B cell (primary cell): Measurements from ENCODE around the gene ELANE. TPM values are rescaled to one million over a fixed set of nuclear protein-coding genes. Genes with fewer than 3 reads are reported as not detected.
"Not testable (repeated sequence)": the region's sequence is repeated elsewhere in the genome, so short reads cannot be mapped to it uniquely, and the experiment has no call there.

ENCODE experiments used
- ATAC-seq: fragments of 200-7000 bp; cut with Tn5 transposase; one replicate; pipeline ENCODE4 v1.10.0; 2021; ENCODE audit warnings: low read depth, mild to moderate bottlenecking, moderate number of reproducible peaks, moderate library complexity
- CTCF ChIA-PET: fragments of 350-600 bp; sonication (Branson Sonifier 250); formaldehyde crosslinking; loops from one replicate; lab custom pipeline; 2021; ENCODE audit warnings: antibody characterized with exemption, inconsistent platforms; lab: Charles Lee
- POLR2A ChIA-PET: fragments of 350-600 bp; sonication (Branson Sonifier 250); formaldehyde crosslinking; loops from one replicate; lab custom pipeline; 2021; ENCODE audit warnings: antibody characterized with exemption; lab: Charles Lee
- DNase-seq: peaks from one replicate; pipeline ENCODE4 v3.0.0; 2013
- H2AFZ ChIP-seq: 2 replicates; pipeline ENCODE4 v1.6.1; 2012; ENCODE audit warnings: mild to moderate bottlenecking, low read depth, low read length; ENCODE audit not compliant: insufficient read depth, poor library complexity, severe bottlenecking
- H3K27ac ChIP-seq, 2 donors: 1 replicate in 1 of 2; 2 replicates in 1 of 2; pipeline ENCODE4 v1.5.1; 2012 to 2013; ENCODE audit warnings: low read length in 2 of 2, mild to moderate bottlenecking in 2 of 2, moderate library complexity in 1 of 2
- H3K27me3 ChIP-seq, 4 experiments: fragments of 200-600 bp in 1 of 4; sonication (generic) in 1 of 4; replicated peaks in 1 of 4; 1 replicate in 2 of 4; 2 replicates in 2 of 4; pipeline versions ENCODE4 v1.6.1 to v1.7.0; 2013 to 2016; ENCODE audit warnings: low read length in 3 of 4, mild to moderate bottlenecking in 2 of 4, mixed read lengths in 1 of 4, moderate library complexity in 1 of 4; ENCODE audit not compliant: insufficient read depth in 4 of 4, control insufficient read depth in 3 of 4; ENCODE audit errors: control extremely low read depth in 1 of 4
- H3K36me3 ChIP-seq, 2 experiments: replicated peaks in 1 of 2; 1 replicate in 1 of 2; 2 replicates in 1 of 2; pipeline versions ENCODE4 v1.6.1 to v1.7.1; 2013; ENCODE audit warnings: low read length in 1 of 2; ENCODE audit not compliant: insufficient read depth in 2 of 2, control insufficient read depth in 1 of 2; ENCODE audit errors: control extremely low read depth in 1 of 2, extremely low read depth in 1 of 2
- H3K4me1 ChIP-seq, 2 donors: fragments of 200-600 bp in 1 of 2; sonication (generic) in 1 of 2; 1 replicate in 1 of 2; 2 replicates in 1 of 2; pipeline versions ENCODE4 v1.5.1 to v1.6.1; 2013 to 2017; ENCODE audit warnings: low read length in 2 of 2; ENCODE audit not compliant: control insufficient read depth in 2 of 2, insufficient read depth in 2 of 2
- H3K4me2 ChIP-seq: replicated peaks from 2 replicates; pipeline ENCODE3; 2012; ENCODE audit warnings: mild to moderate bottlenecking, low read depth, low read length; ENCODE audit not compliant: poor library complexity, severe bottlenecking
- H3K4me3 ChIP-seq, 5 experiments: fragments of 200-600 bp in 1 of 5; sonication (generic) in 1 of 5; 1 replicate in 3 of 5; 2 replicates in 2 of 5; pipeline versions ENCODE4 v1.5.1 to v1.7.0; 2011 to 2016; ENCODE audit warnings: low read length in 4 of 5, mild to moderate bottlenecking in 4 of 5, low read depth in 2 of 5, control low read depth in 1 of 5, moderate library complexity in 1 of 5; ENCODE audit not compliant: insufficient read depth in 1 of 5; ENCODE audit errors: control extremely low read depth in 1 of 5, extremely low read depth in 1 of 5
- H3K79me2 ChIP-seq: fragments of 200-600 bp; sonication (generic); one replicate; pipeline ENCODE4 v1.6.0; 2016; ENCODE audit warnings: low read length; ENCODE audit not compliant: control insufficient read depth, insufficient read depth
- H3K9ac ChIP-seq: fragments of 200-600 bp; sonication (generic); 2 replicates; pipeline ENCODE4 v1.6.1; 2017; ENCODE audit warnings: mild to moderate bottlenecking, low read length, moderate library complexity
- H3K9me3 ChIP-seq, 3 donors: one replicate each; pipeline versions ENCODE4 v1.6.1 to v1.7.1; 2013; ENCODE audit warnings: low read length in 2 of 3; ENCODE audit not compliant: control insufficient read depth in 2 of 3, insufficient read depth in 1 of 3; ENCODE audit errors: control extremely low read depth in 1 of 3
- H4K20me1 ChIP-seq: 2 replicates; pipeline ENCODE4 v1.6.0; 2012; ENCODE audit warnings: mild to moderate bottlenecking, low read length; ENCODE audit not compliant: insufficient read depth, control insufficient read depth, poor library complexity, severe bottlenecking
- H3K27ac Mint-ChIP-seq: one replicate; pipeline ENCODE4 v1.8.0; 2021; ENCODE audit warnings: mixed read lengths
- H3K27me3 Mint-ChIP-seq: one replicate; pipeline ENCODE4 v1.8.0; 2021; ENCODE audit warnings: mixed read lengths
- H3K4me1 Mint-ChIP-seq: one replicate; pipeline ENCODE4 v1.8.0; 2021; ENCODE audit warnings: mixed read lengths
- H3K4me3 Mint-ChIP-seq: one replicate; pipeline ENCODE4 v1.8.0; 2021; ENCODE audit warnings: mixed read lengths
- H3K9me3 Mint-ChIP-seq: one replicate; pipeline ENCODE4 v1.8.0; 2022; ENCODE audit warnings: mixed read lengths; ENCODE audit not compliant: insufficient read depth
- CTCF ChIP-seq: fragments of 200-600 bp; IDR thresholded peaks from one replicate; pipeline ENCODE4 v1.8.0; 2022; ENCODE audit warnings: antibody characterized with exemption, mild to moderate bottlenecking
- EZH2 ChIP-seq: IDR thresholded peaks from 2 replicates; pipeline ENCODE4 v1.6.1; 2012; ENCODE audit warnings: borderline replicate concordance, low read depth, mild to moderate bottlenecking, moderate library complexity, low read length; ENCODE audit not compliant: insufficient read depth, poor library complexity, severe bottlenecking
- WGBS: methylation state at CpG from one replicate; pipeline ENCODE4 v1.1.5; 2013; ENCODE audit warnings: missing lambda C conversion rate; ENCODE audit not compliant: insufficient coverage; 5-methylcytosine and 5-hydroxymethylcytosine counted together
- intact Hi-C: fragments of 100-400 bp; cut with micrococcal nuclease; formaldehyde crosslinking; loops from one replicate; pipeline ENCODE4 v1.10.0; 2022
- polyA plus RNA-seq: library from polyadenylated mRNA; depleted of rRNA; stranded (reverse); fragments of >200 nt; gene quantifications from 2 replicates; pipeline ENCODE4 v1.2.3, GENCODE V29; 2012
- total RNA-seq, 2 donors: library from RNA; stranded (reverse); fragments of 120-200 nt in 1 of 2; gene quantifications; 1 replicate in 1 of 2; 2 replicates in 1 of 2; pipeline versions ENCODE4 v1.2.3 to v1.2.4, GENCODE V29; 2013 to 2022

Gene ELANE
- total and polyA plus RNA-seq, 2 donors (not counting 1 experiment from before 2014, with no cell fraction given): 0.18 TPM; not detected in 1

GRCh38 chr19:848386-848921 lies 3.6 kb upstream of the ELANE start:
- no peak overlapping the region for H3K4me3 ChIP-seq
- WGBS: 48% methylated on average over 12 of the region's 12 CpGs
- no peaks in the 10 kb centered on the region for H4K20me1 ChIP-seq
- H2AFZ ChIP-seq: no peak overlapping the region
- H3K4me1 Mint-ChIP-seq: peaks cover 8% of the 10 kb centered on the region
- intact Hi-C loops: no loop called here
- H3K4me1 ChIP-seq: peaks cover 0 to 5% of the 10 kb centered on the region in 2 donors
- H3K27ac ChIP-seq: no peak overlapping the region
- CTCF ChIA-PET: no interaction called here
- peaks cover 0 to 76% (median 21%) of the 10 kb centered on the region in 4 experiments for H3K27me3 ChIP-seq
- DNase-seq (no peak), ATAC-seq (no peak)
- no peak overlapping the region for H3K27ac Mint-ChIP-seq
- no peak overlapping the region for H3K4me2 ChIP-seq
- H3K79me2 ChIP-seq: no peaks in the 10 kb centered on the region
- TF ChIP-seq EZH2 (no peak), CTCF (no peak)
- H3K9me3 Mint-ChIP-seq: no peaks in the 10 kb centered on the region
- H3K4me3 Mint-ChIP-seq: no peak overlapping the region
- POLR2A ChIA-PET: interaction anchor here (0.6 to 0.8 kb wide), 2 partner anchors 9 to 384 kb away, joined by 4 to 6 read pairs; no protein-coding TSS in a partner anchor
- peaks cover 30% of the 10 kb centered on the region for H3K27me3 Mint-ChIP-seq
- H3K36me3 ChIP-seq: no peaks in the 10 kb centered on the region
- peaks cover 0 to 13% (median 0%) of the 10 kb centered on the region in 3 donors for H3K9me3 ChIP-seq
- no peak overlapping the region for H3K9ac ChIP-seq

GRCh38 chr19:849195-849594 lies 2.9 kb upstream of the ELANE start:
- H3K36me3 ChIP-seq, H3K4me3 ChIP-seq, H3K9ac ChIP-seq, H3K4me3 Mint-ChIP-seq, H3K79me2 ChIP-seq, CTCF ChIA-PET, H3K9me3 Mint-ChIP-seq, H2AFZ ChIP-seq, H4K20me1 ChIP-seq, ATAC-seq, H3K27ac Mint-ChIP-seq, DNase-seq, H3K4me1 ChIP-seq, intact Hi-C loops, H3K27ac ChIP-seq, H3K4me2 ChIP-seq, H3K4me1 Mint-ChIP-seq: not testable (repeated sequence)
- POLR2A ChIA-PET: interaction anchor here (0.8 kb wide), 2 partner anchors 8 to 12 kb away, joined by 4 read pairs; no protein-coding TSS in a partner anchor
- H3K27me3 Mint-ChIP-seq: peaks cover 30% of the 10 kb centered on the region
- WGBS: 76% methylated on average over 7 of the region's 8 CpGs
- Histone ChIP-seq H3K9me3 (peaks cover 0 to 13% (median 0%) of the 10 kb centered on the region in 3 donors), H3K27me3 (peaks cover 0 to 71% (median 19%) of the 10 kb centered on the region in 4 experiments)
